EH (cell line): ENCODE measurements around the gene TPRG1L.

Source experiments
- DNase-seq: peaks from one replicate; pipeline ENCODE4 v3.0.0-alpha.2; 2015; ENCODE audit warnings: low read depth

The TPRG1L gene

DNA sequence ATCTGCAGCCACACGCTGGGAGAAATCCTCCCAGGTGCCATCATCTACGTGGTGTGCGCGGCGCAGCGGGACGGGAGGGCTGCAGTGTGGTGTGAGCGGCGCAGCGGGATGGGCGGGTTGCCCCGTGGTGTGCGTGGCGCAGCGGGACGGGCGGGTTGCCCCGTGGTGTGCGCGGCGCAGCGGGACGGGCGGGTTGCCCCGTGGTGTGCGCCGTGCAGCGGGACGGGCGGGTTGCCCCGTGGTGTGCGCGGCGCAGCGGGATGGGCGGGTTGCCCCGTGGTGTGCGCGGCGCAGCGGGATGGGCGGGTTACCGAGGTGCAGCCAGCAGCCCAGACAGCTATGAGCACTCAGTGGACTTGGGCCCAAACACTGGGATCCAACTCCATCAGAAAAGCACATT lies 20.4 kb downstream of the TPRG1L start:
- DNase-seq, result no peak

DNA sequence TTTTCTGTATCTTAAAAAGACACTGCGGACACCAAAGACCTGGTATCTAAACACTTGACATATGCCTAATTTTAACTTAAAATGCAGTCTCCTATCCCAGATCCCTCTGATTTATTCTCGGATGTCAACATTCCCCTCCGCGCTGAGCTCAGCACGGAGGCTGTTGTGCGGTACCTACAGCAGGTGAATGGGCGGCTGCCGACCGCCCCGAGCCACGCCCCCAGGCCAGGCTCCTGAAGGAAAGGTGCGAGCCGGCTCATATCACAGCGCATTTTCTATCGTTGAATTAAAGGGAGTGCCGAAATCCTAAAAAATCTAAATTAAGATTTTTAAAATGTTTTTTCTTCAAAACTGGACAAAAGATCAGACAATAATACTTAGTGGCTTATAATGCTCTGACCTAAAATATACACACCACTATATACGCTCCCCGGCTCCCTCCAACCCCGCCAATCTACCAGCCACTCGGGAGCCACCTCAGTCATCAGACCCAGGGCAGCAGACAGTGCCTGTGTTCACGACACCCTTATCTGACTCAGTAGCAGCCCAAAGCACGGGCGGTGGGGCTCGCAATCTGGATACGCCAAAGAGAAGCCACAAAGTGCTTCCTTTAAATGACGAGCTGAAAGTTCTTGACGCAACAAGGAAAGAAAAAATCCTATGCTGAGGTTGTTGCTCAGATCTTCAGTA lies 21.0 kb downstream of the TPRG1L start:
- DNase-seq, result no peak

DNA sequence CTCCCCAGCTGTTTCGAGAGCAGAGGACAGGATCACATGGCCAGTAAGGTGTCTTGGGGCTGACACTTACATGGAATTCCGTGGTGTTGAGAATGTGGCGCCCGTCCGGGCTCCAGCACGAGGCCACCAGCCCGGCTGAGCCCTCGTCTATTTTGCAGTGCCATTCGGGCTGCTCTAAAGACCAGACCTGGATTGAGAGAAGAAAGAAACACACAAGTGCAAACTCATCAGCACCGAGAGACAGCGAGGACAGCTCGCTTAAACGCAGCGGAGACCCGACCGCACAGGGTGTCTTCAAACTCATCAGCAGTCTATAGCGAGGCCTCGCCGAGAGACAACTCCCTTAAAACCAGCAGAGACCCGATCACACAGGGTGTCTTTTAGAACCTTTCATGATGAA lies 21.8 kb downstream of the TPRG1L start:
- no peak for DNase-seq

DNA sequence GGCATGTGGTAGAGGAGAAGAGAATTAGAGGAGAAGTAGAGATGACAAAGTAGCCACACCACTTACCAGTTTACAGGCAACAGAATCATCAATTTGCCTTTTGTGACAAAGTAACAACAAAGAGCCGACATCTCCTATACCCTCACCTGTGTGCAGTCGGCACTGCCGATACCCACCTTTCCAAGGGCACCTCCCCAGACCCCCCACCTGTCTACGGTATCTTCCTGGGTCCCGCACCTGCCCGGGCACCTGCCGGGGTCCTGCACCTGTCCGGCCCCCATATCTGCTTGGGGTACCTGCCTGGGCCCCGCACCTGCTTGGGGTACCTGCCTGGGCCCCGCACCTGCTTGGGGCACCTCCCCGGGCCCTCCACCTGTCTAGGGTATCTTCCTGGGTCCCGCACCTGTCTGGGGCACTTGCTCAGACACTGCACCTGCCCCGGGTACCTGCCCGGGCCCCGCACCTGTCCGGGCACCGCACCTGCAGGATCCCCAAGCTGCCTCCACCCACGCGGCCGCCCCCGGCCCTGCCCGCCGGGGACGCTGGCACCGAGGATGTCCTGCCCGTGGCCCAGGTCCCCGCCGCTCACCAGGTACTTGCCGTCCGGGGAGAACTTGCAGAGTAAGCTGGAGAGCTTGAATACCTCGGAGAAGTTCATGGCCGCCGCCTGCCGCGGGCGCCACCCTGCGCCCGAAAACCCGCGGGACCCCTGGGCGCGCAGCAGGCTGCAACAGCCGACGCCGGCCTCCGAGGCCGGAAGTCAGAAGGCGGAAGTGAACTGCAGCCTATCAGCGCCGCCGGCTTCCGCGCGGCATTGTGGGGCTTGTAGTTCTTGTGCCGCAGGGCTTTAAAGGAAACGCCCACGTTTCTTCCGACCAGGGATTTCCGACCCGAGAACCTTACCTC lies 24.8 kb downstream of the TPRG1L start, which contains the start of gene WRAP73:
Gene WRAP73 (minus strand): TSS at position 762 of the 906 bp plus-strand sequence. CDS start 104 bp downstream, at position 658.
- peak; percentile 92 for DNase-seq

DNA sequence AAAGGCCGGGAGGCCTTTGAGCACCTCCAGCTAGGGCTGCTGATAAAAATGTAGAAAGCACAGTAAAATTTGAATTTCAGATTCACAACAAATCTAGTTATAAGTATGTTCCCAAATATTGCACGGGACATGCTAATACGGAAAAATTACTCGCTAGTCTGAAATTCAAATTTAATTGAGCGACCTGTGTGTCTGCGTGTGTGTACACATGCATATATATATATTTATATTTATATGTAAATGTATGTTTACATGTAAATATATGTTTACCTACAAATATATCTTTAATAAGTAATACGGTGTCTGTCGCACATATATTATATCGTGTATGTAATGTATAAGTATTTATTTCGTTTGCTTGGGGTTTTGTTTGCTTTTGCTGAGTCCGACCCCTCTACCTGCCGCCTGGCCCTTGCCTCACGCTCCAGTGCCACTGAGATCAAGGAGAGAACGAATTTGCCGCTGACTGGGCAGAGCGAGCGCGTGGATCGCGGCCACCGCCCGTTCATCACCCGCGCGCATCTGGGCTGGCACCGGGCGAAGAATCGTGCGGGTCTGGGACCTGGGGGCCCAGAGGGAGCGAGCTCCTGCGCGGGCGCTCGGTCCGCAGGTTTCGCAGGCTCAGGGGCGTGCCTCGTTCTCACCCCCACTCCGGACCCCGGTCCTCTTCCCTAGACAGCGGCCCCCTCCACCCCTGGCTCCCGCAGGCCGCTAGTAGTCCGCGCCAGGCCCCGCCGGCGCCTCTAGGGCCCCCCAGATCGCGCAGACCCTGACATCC lies 25.6 kb downstream of the TPRG1L start:
- no peak for DNase-seq

DNA sequence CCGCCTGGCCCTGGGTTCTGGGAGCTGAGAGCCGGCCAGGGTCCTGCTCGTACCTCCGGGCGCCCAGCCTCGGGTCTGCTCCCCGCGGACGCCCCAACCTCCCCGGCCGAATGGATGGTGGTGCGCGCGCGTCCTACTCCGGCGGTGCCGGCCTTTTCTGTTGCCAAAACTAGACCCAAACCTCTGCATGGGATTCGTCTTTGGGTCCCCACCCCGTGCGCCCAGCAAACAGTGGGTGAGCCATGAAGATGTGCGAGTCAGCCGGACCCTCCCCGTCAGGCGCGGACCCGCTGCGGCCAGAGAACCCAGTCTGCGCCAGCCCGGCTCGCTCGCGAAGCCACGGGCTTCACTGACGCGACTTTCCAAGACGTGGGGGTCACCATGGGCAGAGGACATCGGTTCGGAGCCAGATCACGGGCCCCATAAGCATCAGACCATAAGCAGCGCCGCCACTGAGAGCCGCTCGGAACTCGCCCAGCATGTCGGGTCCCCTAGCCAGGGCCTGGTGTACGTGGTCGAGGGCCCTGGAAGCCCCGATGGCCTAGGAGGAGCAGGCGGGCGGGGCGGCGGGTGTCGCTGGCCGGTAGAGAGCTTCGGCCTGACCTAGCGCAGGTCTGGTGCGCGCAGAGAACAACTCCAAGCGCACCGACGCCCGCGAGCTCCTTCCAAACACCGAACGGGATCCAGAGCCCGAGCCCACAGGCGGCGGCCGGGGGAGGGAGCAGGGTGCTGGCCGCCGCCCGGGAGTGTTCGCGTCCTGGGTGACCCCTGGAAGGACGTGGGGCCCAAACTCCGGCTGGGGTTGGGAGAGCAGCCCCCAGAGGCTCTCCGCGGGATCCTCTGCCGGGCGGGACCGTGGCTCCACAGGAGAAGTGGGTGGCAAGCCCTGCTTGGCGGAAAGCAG lies 26.5 kb downstream of the TPRG1L start:
- no peak for DNase-seq

DNA sequence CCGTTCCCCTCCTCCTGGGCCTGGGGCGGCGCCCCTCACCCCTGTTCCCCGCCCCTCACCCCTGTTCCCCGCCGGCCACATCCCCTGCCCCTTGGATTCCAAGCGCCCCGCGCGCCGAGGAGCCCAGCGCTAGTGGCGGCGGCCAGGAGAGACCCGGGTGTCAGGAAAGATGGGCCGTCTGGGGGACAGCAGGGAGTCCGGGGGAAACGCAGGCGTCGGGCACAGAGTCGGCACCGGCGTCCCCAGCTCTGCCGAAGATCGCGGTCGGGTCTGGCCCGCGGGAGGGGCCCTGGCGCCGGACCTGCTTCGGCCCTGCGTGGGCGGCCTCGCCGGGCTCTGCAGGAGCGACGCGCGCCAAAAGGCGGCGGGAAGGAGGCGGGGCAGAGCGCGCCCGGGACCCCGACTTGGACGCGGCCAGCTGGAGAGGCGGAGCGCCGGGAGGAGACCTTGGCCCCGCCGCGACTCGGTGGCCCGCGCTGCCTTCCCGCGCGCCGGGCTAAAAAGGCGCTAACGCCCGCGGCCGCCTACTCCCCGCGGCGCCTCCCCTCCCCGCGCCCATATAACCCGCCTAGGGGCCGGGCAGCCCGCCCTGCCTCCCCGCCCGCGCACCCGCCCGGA lies 27.2 kb downstream of the TPRG1L start, which contains the start of gene TP73:
Gene TP73 (plus strand): TSS at position 587 of the 618 bp plus-strand sequence. CDS start 29,850 bp downstream, outside the sequence.
- no peak for DNase-seq

DNA sequence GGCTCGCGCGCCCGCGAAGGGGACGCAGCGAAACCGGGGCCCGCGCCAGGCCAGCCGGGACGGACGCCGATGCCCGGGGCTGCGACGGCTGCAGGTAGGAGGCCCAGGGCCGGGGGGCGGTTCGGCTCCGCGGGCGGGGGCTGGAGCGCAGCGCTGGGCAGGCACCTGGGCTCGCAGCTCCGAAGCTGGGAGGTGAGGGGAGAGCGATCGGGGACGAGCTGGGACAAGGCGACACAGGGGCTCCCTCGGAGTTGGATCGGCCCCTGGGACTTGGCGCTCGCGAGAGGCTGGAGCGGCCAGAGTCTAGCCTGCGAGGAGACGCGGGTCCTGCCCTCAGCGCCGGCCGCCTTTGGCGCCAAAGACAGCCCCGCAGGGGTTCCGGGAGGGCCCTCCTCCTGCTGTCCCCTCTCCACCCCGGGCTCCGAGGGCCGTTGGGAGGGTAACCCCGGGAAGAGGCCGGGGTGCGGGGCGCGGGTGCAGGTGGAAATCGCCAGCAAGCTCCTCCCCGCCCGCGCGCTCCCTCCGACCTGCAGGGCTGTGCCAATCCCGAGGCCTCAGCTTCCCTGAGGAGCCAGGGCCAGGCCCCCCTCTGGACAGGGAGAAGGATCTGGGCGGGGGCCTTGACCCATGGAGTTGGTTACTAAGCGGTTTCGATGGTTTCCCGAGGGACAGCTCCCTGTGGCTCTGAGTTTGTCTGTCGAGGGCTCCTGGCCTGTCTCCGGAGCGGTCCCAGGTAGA lies 27.9 kb downstream of the TPRG1L start:
- DNase-seq, result no peak

DNA sequence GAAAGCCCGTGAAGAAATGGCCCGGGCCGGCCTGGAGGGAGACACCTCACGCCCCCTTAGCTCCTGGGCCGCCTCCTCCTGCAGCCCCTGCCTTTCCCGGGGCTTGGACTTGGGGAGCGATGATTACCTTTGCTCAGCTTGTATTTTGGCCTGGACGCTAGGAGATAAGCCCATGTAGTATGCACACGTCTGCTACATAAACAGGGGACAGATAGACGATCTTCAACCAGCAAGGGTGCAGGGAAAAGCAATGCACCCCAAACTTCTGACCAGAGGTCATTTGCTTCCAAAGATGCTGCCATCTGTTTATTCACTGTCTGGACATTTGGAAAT lies 28.4 kb downstream of the TPRG1L start:
- DNase-seq, result no peak

DNA sequence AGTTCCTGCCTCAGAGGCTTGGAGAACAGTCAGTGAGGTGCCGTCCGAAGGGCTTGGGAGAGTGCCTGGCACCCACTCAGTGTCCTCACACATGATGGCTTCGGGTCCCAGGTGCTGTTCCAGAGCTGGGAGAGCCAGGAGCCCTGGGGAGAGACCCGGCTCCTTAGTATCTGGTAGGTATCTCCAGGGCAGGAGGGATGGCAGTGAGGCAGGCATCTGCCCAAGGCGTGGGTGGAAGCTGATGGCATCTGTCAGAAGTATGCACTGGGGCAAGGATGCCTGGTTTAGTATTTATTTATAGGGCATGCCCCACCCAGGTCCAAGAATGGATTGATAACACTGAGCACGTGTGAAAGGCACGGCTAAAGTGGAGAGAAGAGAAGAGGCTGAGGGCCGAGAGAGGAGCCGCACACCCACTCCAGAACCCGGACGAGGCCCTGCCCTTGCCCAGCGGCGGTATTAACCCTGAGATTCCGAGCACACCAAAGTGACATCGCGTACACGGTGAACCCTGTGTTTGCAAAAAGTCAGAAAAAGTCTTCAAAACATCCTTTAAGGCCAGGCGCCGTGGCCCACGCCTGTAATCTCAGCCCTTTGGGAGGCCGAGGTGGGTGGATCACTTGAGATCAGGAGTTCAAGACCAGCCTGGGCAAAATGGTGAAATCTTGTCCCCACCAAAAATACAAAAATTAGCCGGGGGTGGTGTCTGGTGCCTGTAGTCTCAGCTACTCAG lies 29.9 kb downstream of the TPRG1L start:
- no peak for DNase-seq

DNA sequence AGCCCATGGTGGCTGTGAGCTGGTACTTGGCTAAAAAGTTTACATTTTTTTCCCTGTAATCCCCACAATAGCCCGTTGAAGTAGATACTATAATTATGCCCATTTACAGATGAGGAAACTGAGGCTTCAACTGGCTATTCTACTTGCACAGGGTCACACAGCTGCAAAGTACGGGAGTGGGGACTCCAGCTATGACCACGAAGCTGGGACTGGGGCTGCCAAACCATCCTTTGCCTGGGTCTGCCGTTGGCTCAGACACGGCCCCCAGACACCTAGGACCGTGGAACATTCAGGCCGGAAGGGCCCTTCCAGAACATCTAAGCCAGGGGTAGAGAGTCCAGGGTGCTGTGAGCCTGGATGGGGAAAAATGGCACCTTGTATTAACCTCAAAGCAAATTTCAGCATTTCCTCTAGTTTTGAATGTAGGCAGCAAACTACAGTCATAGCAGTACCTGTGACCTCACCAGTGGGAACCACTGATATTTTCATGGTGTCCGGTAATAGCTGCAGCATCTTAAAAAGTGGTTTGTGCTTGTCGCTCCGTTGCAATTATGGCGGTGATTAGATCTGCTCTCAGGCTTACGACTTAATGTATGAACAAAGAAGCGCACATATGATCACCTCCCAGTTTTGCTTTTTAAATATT lies 31.8 kb downstream of the TPRG1L start:
- no peak for DNase-seq

DNA sequence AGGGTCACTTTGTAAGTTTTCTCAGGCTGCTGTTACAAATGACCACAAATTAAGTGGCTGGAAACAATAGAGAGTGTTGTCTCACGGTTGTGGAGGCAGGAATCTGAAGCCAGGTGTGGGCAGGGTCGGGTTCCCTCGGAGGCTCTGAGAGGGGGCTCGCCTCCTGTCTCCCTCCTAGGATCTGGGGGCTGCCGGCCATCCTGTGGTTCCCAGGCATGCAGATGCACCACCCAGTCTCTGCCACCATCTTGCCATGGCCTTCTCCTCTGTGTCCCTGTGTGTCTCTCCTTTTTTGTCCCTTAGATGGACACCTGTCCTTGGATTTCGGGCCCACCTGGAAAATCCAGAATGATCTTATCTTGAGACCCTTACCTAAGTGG lies 32.3 kb downstream of the TPRG1L start:
- DNase-seq, result no peak

DNA sequence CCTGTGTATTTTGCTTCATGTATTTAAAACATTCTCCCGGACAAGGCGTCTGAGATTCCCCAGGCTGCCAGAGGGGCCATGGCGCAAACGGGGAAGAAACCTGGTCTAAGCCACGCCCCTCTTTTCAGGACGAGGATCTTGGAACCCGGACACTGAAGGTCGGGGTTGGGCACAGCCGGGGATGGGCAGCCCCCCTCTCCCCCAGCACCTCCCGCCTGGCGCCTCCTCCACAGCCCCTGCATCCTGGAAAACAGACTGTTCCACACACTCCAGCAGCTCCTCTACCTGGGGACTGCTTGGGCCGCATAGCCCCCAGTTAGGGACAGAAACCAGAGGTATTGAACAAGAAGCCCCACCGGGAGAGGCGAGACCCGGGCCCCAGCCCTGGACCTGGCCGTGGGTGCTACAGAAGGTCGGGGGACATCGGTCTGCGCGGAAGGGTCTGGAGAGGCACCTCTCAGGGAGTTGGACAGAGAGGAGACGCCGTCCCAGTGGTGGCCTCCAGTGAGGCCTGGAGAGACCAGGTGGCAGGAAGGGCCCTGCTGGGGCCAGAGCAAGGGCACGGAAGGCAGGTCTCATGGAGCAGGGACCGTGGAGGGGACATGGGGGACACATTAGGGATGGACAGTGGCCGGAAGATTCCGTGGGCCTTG lies 32.9 kb downstream of the TPRG1L start:
- DNase-seq, result no peak

DNA sequence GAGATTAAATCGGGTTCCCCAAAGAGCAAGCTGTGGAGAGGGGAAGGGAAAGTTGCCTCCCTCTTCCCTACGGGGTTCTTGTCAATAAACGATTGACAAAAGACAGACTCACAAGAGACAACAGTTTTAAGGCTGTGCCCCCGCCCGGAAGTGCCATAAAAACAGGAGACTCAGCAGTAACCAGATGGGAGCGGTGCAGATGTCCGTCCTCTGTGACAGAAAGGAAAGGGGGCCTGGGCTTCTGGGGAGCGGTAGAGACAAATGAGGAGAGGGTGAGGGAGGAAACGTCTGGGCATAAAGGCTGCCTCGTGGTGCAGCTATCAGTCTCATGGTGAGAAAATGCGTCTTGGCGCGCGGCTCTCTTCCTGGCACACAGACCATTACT lies 33.4 kb downstream of the TPRG1L start:
- no peak for DNase-seq

DNA sequence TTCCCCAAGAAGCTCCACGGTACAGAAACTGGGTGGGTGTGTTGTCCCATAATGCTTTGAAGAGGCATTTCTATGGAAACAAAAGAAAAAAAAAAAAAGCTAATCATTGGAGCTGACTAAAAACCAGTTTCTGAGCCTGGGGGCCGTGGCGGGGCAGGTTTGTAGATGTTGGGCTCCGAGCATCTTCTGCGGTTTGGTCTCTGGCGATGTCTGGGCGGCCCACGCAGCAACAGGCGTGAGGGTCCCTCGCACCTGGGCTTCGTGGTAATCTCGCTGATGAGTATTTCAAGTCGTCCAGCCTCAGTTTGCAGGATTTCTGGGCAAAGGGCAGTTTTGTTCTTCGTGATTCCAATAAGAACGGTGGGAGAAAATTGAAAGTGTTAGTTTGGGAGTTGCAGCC lies 34.3 kb downstream of the TPRG1L start:
- DNase-seq, result no peak

DNA sequence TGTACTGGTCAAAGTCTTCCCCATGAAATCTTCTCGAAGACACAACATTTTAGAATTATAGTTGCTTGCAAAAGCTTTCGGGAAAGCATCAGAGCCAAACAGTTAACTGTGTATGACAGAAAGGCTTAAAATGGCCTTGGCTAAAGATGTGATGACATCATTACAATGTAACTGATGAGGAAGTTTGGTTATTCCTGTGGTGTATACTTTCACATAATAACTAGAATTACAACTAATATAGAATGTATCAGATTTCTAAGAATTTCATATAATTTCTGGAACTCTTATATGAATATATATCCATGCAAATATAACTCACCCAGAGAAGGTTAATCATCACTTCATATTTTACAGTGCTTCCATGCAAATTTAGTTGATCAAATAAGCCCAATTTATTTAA lies 35.9 kb downstream of the TPRG1L start:
- no peak for DNase-seq

DNA sequence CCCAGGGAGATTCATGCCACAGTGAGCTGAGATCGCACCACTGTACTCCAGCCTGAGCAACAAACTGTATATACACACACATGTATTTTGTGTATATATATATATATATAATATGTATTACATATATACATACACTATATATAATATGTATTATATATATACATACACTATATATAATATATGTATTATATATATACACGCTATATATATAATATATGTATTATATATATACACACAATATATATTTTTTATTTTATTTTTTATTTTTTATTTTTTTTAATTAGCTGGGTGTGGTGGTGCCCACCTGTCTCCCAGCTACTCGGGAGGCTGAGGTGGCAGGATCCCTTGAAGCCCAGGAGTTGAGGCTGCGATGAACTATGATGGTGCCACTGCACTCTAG lies 36.8 kb downstream of the TPRG1L start:
- DNase-seq, result no peak

DNA sequence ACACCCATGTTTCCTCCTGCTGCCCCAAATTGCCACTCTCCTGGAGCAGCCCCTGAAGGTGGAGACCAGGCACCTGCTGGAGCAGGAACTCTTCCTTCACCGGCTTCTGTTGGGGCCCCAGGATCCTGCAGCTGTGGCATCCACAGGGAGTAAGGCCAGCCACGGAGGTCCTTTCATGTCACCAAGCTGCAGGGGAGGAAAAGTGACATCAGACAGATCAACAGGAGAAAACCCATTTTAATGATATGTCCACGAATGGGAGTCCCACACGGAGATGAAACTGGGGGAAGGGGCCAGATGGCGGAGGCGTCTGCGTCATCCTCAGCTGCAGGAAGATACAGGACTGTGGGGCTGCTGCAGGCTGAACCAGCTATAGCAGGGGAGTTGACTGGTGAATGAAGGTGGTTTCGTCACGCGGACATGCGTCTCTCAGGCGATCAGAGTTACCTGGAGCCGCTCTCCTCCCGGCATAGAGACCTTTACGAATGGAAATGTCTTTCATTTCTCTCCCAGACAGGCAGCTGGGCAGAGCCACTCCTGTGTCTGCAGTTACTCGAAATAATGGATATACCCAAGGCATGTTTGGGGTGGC lies 37.4 kb downstream of the TPRG1L start:
- DNase-seq, result no peak
